ENCODE data around the gene ZNF500. TPM values are rescaled to one million over a fixed set of nuclear protein-coding genes. Genes with fewer than 3 reads are reported as not detected.

Gene ZNF500
- total RNA-seq (2022; extraction: Qiagen RNA extraction) = 6.4 to 9.1 TPM (median 8.4 TPM) in 5 replicates

DNA sequence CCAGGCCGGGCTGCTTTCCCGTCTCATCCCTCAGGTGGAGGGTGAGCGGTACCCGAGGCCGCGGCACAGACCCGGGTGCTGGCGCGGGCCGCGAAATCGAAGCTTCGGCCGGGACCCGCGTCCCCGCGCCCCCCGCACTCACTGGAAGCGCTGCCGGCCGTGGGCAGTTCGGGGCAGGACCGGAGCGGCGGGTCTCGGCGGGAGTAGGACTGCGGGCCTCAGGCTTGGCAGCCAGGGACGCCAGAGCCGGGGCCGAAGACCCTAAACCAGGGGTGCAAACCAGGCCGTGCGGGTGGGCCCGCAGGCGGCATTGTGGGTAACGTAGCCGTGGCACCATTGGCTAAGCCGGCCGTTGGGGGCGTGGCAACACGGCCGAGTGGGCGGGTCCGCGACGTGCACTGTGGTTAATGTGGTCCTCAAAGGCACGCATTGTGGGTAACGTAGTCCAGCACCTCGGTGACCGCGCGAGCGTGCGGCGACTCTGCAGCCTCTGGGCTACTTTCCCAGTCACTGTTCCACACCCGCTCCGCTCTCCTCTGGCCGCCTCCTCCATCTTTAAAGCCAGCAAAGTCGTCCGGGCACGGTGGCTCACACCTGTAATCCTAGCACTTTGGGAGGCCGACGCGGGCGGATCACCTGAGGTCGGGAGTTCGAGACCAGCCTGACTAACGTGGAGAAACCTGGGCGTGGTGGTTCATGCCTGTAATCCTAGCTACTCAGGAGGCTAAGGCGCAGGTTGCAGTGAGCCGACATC lies at the start of gene ZNF500:
TSS of gene ZNF500 (minus strand) at position 288 of the 754 bp plus-strand sequence. CDS start 1,184 bp downstream, outside the sequence.

DNA sequence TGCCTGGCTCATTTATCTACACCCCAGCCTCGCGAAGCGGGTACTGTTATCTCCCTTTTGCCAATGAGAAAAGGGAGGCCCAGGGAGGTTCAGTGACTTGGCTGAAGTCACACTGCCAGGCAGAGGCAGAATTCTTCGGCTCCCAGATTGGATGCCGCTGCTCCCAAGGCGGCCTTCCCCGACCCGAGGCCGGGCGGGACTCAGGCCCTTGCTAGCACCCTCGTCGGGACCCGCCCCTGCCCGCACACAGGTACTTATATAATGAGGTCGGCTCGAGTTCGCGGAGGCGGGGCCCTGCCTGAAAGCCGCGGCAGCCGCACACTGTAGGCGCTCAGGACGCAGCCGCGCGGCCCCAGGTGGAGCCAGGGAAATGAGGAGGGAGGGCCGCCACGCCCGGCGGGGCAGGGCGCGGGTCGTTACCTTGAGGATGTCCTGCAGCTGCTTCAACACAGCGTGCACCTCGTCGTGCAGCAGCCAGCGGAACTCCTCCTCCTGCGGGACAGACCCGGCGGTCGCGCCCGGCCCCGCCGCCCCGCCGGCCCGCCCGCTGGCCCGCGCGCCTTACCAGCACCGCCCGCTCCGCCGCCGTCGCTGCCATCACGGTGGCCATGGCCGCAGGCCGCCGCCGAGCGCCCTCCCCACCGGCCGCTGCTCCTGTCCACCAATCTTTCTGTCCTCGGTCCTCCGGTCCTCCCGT lies 35.1 kb upstream of the ZNF500 start, which contains the start of gene ROGDI:
TSS of gene ROGDI (minus strand) at position 672 of the 697 bp plus-strand sequence. CDS start at position 610, 62 bp downstream.

DNA sequence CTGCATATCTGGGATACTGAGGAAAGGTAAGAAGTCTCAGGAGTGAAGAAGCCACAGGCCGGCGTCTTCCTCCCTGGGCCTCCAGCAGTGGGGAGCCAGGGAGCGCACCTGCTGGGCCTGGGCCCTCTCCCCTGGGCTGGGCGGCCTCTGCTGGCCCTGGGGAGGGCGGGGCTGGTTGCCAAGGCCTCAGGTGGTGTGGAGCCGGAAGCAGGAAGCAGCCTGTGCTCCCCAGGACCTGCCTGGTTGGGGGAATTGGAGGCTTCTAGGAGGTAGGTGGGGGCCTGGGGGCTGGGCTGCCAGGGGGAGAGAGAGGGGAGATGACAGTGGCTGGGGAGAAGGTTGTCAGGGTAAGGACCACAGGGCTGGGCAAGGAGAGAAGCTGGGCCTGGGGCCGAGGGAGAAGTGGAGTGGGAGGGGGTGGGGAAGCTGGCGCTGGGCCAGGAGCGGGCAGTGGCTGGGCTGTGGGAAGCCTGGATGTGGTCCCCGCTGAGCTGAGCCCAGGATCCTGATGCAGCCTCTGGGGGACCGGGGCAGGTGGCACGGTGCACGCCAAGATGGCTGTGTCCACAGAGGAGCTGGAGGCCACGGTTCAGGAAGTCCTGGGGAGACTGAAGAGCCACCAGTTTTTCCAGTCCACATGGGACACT lies 28.3 kb upstream of the ZNF500 start, which contains the start of gene SMIM22:
TSS of gene SMIM22 (plus strand) at position 189 of the 647 bp plus-strand sequence. CDS start at position 555, 366 bp downstream.

DNA sequence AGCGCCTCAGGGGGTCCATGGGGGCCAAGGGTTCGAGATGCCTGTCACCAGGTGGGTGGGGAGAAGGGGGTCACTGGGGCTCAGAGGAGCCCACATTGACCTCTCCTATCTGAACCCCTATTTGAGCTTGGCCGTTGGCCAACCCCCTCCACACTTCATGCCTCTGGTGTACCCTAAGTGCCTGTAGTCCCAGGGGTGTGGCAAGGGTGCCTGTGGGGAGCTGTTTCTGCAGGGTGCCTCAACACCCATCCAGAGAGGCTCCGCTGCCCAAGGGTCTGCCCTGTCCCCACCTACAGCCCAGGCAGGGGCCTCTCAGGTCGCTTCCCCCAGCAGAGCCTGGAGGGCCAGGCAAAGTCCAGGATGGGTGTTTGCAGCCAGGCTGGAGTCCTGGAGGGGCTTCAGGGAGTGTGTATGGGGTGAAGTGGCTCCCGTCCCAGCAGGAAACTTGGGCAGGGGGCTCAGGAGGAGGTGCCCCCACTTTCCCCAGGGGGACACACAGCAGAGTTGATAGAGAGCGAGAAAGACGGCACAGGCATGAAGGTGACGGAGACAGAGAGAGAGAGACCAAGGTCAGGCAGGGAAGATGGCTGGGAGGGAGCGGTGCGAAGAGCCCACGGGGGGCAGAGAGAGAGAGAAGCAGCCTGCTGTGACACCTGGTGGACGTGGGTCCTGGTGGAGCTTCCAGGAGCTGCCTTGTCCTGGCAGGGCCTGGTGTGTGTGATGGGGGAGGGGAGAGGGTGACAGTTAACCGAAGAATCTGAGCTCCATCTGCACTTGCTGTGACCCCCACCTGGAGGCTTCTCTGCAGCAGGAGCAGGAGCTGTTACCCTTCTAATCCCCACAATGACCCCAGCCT lies 20.9 kb upstream of the ZNF500 start, which contains the start of gene SEPTIN12:
TSS of gene SEPTIN12 (minus strand) at position 719 of the 856 bp plus-strand sequence. CDS start at position 19, 700 bp downstream.

DNA sequence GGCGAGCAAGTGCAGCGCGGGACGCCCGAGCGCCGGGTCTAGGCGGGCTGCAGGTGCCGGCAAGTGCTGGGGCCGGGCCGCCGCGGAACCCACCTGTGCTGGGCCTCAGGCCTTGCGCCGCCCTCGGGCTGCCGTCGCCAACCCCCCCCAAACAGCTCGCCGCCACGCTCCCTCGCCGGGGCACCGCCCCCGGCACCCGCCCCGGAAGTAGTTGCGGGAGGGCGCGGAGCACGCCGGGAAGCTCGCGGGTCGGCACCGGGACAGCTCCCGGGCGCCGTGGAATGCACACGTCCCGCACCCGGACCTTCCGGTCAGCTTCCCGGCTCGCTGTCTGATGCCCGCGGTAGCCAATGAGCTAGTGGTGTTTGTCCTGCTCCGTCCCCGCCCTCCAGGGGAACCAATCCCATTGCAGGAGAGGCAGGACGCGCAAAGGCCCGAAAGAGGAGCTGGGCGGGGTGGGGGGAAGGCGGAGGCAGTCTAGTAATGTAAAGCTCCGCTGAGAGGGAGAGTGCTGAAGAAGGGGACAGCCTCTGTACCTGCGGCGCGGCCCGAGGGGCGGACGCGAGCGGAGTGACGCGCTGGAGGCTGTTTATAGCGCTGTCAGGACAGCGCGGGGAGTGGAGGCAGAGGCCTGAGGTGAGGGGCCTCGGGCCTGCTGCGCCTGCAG lies 32.8 kb downstream of the ZNF500 start, which contains the start of the genes ANKS3 and DNAAF8:
TSS of gene ANKS3 (minus strand) at position 209 of the 667 bp plus-strand sequence. CDS start 4,122 bp downstream, outside the sequence.
TSS of gene DNAAF8 (plus strand) at position 475 of the 667 bp plus-strand sequence. CDS start 1,978 bp downstream, outside the sequence.

Other genes starting within 250 kb of the ZNF500 start
- gene CDIP1, start 228.4 kb downstream of the ZNF500 start, total RNA-seq (2022; extraction: Qiagen RNA extraction) = 12.4 to 15.9 TPM (median 13.8 TPM) in 5 replicates
- 0.03 to 0.06 TPM (median 0.05 TPM) in 3 of 5 replicates, not detected in the others for gene C16orf96, start 210.8 kb downstream of the ZNF500 start, total RNA-seq (2022; extraction: Qiagen RNA extraction)
- 36.4 to 66.1 TPM (median 59.6 TPM) in 5 replicates for gene UBALD1, start 152.3 kb downstream of the ZNF500 start, total RNA-seq (2022; extraction: Qiagen RNA extraction)
- gene MGRN1, start 142.3 kb downstream of the ZNF500 start, total RNA-seq (2022; extraction: Qiagen RNA extraction) = 34.3 to 43.9 TPM (median 40.1 TPM) in 5 replicates
- 15.8 to 26.7 TPM (median 25.1 TPM) in 5 replicates for gene NUDT16L1, start 73.6 kb downstream of the ZNF500 start, total RNA-seq (2022; extraction: Qiagen RNA extraction)
- gene ANKS3, start 32.9 kb downstream of the ZNF500 start, total RNA-seq (2022; extraction: Qiagen RNA extraction) = 21.0 to 28.8 TPM (median 27.7 TPM) in 5 replicates
- 0.87 to 2.6 TPM (median 1.6 TPM) in 5 replicates for gene DNAAF8, start 32.6 kb downstream of the ZNF500 start, total RNA-seq (2022; extraction: Qiagen RNA extraction)
- gene SEPTIN12, start 21.2 kb upstream of the ZNF500 start, total RNA-seq (2022; extraction: Qiagen RNA extraction) = not detected in 5 replicates
- not detected in 5 replicates for gene SMIM22, start 28.2 kb upstream of the ZNF500 start, total RNA-seq (2022; extraction: Qiagen RNA extraction)
- gene ROGDI, start 35.5 kb upstream of the ZNF500 start, total RNA-seq (2022; extraction: Qiagen RNA extraction) = 10.6 to 17.8 TPM (median 13.9 TPM) in 5 replicates
- 32.9 to 43.4 TPM (median 40.3 TPM) in 5 replicates for gene GLYR1, start 80.1 kb upstream of the ZNF500 start, total RNA-seq (2022; extraction: Qiagen RNA extraction)
- 23.7 to 29.7 TPM (median 27.9 TPM) in 5 replicates for gene UBN1, start 80.3 kb upstream of the ZNF500 start, total RNA-seq (2022; extraction: Qiagen RNA extraction)
- 3.4 to 4.6 TPM (median 3.8 TPM) in 5 replicates for gene PPL, start 170.0 kb upstream of the ZNF500 start, total RNA-seq (2022; extraction: Qiagen RNA extraction)
- gene SEC14L5, start 191.2 kb upstream of the ZNF500 start, total RNA-seq (2022; extraction: Qiagen RNA extraction) = 0.02 to 0.10 TPM (median 0.03 TPM) in 3 of 5 replicates, not detected in the others